ENCODE measurements around the gene IGLON5. TPM values are rescaled to one million over a fixed set of nuclear protein-coding genes. Genes with fewer than 3 reads are reported as not detected.

The IGLON5 gene
- total RNA-seq (2021; ENCODE audit: unreplicated experiment) = not detected
- 0.07 and 0.12 TPM in 2 replicates for polyA plus RNA-seq (2012)
- Bru-seq, nascent RNA = not detected
- not detected for BruChase-seq, experiment 1, labeled RNA remaining after a 6-hour chase
- BruChase-seq, experiment 2, labeled RNA remaining after a 2-hour chase = percentile 7 among the genes with signal in this experiment
- long read RNA-seq = 0 reads

- H3K36me3 ChIP-seq (ENCODE audit: control insufficient read depth in 1 of 2, insufficient read depth in 2 of 2, low read length in 2 of 2) = no peaks in the 10 kb centered on the region
- peaks cover 4 to 5% of the 10 kb centered on the region in 2 experiments; a peak in 1 of 4 replicates for H3K9me3 ChIP-seq (ENCODE audit: control insufficient read depth in 1 of 2, insufficient read depth in 1 of 2, low read depth in 1 of 2, low read length in 2 of 2)
- H2AFZ ChIP-seq (ENCODE audit: low read depth, low read length, poor library complexity, severe bottlenecking) = no peak within 1 kb of the TSS
- H3K4me1 ChIP-seq (ENCODE audit: control insufficient read depth in 1 of 2, insufficient read depth in 2 of 2, low read length in 2 of 2) = no peaks in the 10 kb centered on the region
- RAD21 ChIA-PET (ENCODE audit: low non-redundant PET in 1 of 2, low total read pairs in 2 of 2, uncharacterized antibody in 2 of 2, unreplicated experiment in 2 of 2) = no interaction called here
- H3K27me3 ChIP-seq (ENCODE audit: insufficient read depth, low read length) = 0 out of 2 replicates have a peak, but pooled peaks cover 3% of the 10 kb centered on the region
- DNase-seq (ENCODE audit: low read depth, low spot score) (no peak), ATAC-seq (no peak)
- H3K79me2 ChIP-seq (ENCODE audit: insufficient read depth, low read length) = no peaks in the 10 kb centered on the region
- POLR2A ChIA-PET = no interaction called here
- H4K20me1 ChIP-seq (ENCODE audit: insufficient read depth) = no peaks in the 10 kb centered on the region
- intact Hi-C loops (cut with micrococcal nuclease) = no loop called here
- no peak within 1 kb of the TSS for H3K4me3 ChIP-seq (replicated peaks in 1 of 2; ENCODE audit: low read depth in 1 of 2, low read length in 2 of 2)
- H3K9me2 ChIP-seq (ENCODE audit: insufficient read depth) = no peaks in the 10 kb centered on the region
- no TSS peak for BruUV-seq (replicated peaks)
- CTCF ChIA-PET = no interaction called here
- no peak within 1 kb of the TSS for H3K27ac ChIP-seq (ENCODE audit: low read depth, low read length)
- H3K4me2 ChIP-seq (ENCODE audit: low read length) = no peak within 1 kb of the TSS
- H3K9ac ChIP-seq (ENCODE audit: low read length) = no peak within 1 kb of the TSS
- TF ChIP-seq CBX3 (IDR thresholded peaks at IDR 0.05; ENCODE audit: low read depth) (no peak), MAX (IDR thresholded peaks at IDR 0.05) (no peak), REST (IDR thresholded peaks at IDR 0.05; ENCODE audit: low read depth) (no peak), SIN3A (IDR thresholded peaks at IDR 0.05; ENCODE audit: low read depth) (no peak), TCF7L2 (IDR thresholded peaks at IDR 0.05; ENCODE audit: borderline replicate concordance, extremely low read depth, insufficient read depth, insufficient read length) (no peak), POLR2A (IDR thresholded peaks at IDR 0.05; ENCODE audit: borderline replicate concordance, extremely low read depth, insufficient read depth, insufficient read length) (no peak), ZBTB33 (IDR thresholded peaks at IDR 0.05; ENCODE audit: extremely low read depth, insufficient replicate concordance, low read length) (no peak), YY1 (IDR thresholded peaks at IDR 0.05; ENCODE audit: extremely low read depth, insufficient replicate concordance, low read depth, low read length) (no peak), ATF3 (IDR thresholded peaks at IDR 0.05) (no peak), CTCF (IDR thresholded peaks at IDR 0.05 in 2 of 3, conservative IDR thresholded peaks at IDR 0.05 in 1 of 3; ENCODE audit: borderline replicate concordance in 1 of 3, insufficient read depth in 1 of 3, low read depth in 2 of 3, low read length in 2 of 3) (no peak), EZH2 (IDR thresholded peaks at IDR 0.05) (no peak), FOSL1 (IDR thresholded peaks at IDR 0.05; ENCODE audit: low read depth) (no peak), ZNF274 (IDR thresholded peaks at IDR 0.05; ENCODE audit: low read depth, low read length) (no peak), POLR2AphosphoS5 (IDR thresholded peaks at IDR 0.05; ENCODE audit: low read depth, low read length) (no peak), ELF1 (IDR thresholded peaks at IDR 0.05; ENCODE audit: borderline replicate concordance, low read depth) (no peak), EGR1 (IDR thresholded peaks at IDR 0.05; ENCODE audit: low read depth) (no peak), SRF (IDR thresholded peaks at IDR 0.05; ENCODE audit: low read depth) (no peak)
Observed at GRCh38 chr19:51311351-51312257, at the start of gene IGLON5. IGLON5 (plus strand) TSS chr19:51311644; CDS start chr19:51311848, 204 bp downstream.
